ENCODE measurements around the gene ZFYVE1. TPM values are rescaled to one million over a fixed set of nuclear protein-coding genes. Genes with fewer than 3 reads are reported as not detected.

Gene ZFYVE1
- total and polyA plus RNA-seq, 10 of the 15 experiments (the other 5 are each of a cell fraction or from before 2014, with no cell fraction given) = 1.2 to 13.3 (median 6.4) TPM

GRCh38 chr14:72926292-72927028, 100.4 kb downstream of the ZFYVE1 start, which contains the start of gene DCAF4:
Gene DCAF4, plus strand, starts transcription at chr14:72926464. Its CDS starts 11,515 bp downstream, at chr14:72937979.
- DNase-seq (ENCODE audit: low read depth, low spot score) (peak; percentile 94), FAIRE-seq (peak; percentile 98), ATAC-seq (peak; percentile 95)
- SMC1A ChIA-PET (ENCODE audit: uncharacterized antibody, unreplicated experiment) = interaction anchor here (1.0 to 1.3 kb wide), 2 partner anchors 22 to 412 kb away, joined by 5 to 9 read pairs; no protein-coding TSS in a partner anchor
- Histone ChIP-seq H3K9ac (ENCODE audit: control insufficient read depth, insufficient read depth, low read length) (peak within 1 kb of the TSS; percentile 71), H3K36me3 (ENCODE audit: control insufficient read depth in 2 of 2, insufficient read depth in 2 of 2, low read length in 1 of 2) (no peaks in the 10 kb centered on the region), H3K27me3 (replicated peaks in 1 of 2; ENCODE audit: control insufficient read depth in 2 of 2, insufficient read depth in 2 of 2, low read length in 1 of 2) (no peaks in the 10 kb centered on the region), H3K4me2 (ENCODE audit: control insufficient read depth, insufficient read depth) (peak within 1 kb of the TSS; percentile 93), H3K4me3 (peak within 1 kb of the TSS; percentile 94), H3K79me2 (ENCODE audit: control insufficient read depth, insufficient read depth, low read length) (peaks cover 22% of the 10 kb centered on the region), H3K9me3 (replicated peaks; ENCODE audit: control insufficient read depth, insufficient read depth, low read length) (no peaks in the 10 kb centered on the region), H3K4me1 (ENCODE audit: control insufficient read depth, insufficient read depth, low read length) (no peaks in the 10 kb centered on the region; the same call in 1 of the 2 replicates), H2AFZ (ENCODE audit: control insufficient read depth, low read depth, low read length) (peak within 1 kb of the TSS; percentile 98), H3K27ac (ENCODE audit: control insufficient read depth, insufficient read depth) (peak within 1 kb of the TSS; percentile 63), H4K20me1 (ENCODE audit: control insufficient read depth, insufficient read depth) (no peaks in the 10 kb centered on the region)
- POLR2A ChIA-PET = interaction anchor here (0.6 to 1.1 kb wide), 2 partner anchors 22 to 82 kb away, joined by 3 read pairs; no protein-coding TSS in a partner anchor
- CTCF ChIA-PET = interaction anchor here (1.3 to 2.4 kb wide), 4 partner anchors 22 to 410 kb away, joined by 3 to 11 read pairs (median 7); no protein-coding TSS in a partner anchor
- TSS peak; percentile 58 for BruUV-seq (replicated peaks)
- RAD21 ChIA-PET (ENCODE audit: unreplicated experiment) = interaction anchor here (0.6 to 1.2 kb wide), 3 partner anchors 133 to 1154 kb away, joined by 3 read pairs; no protein-coding TSS in a partner anchor
- intact Hi-C loops (cut with micrococcal nuclease; ENCODE audit: unreplicated experiment) = no loop called here
- under 1% methylated on average over 55 of the region's 59 CpGs for WGBS (ENCODE audit: insufficient coverage, insufficient replicate concordance, low lambda C conversion rate, missing lambda C conversion rate)
- in situ Hi-C loops (cut with MboI) = no loop called here
- TF ChIP-seq NFYA (IDR thresholded peaks at IDR 0.05; ENCODE audit: borderline replicate concordance, low read depth, low read length) (peak; percentile 10; the same call in 1 of the 2 replicates), NR2C2 (IDR thresholded peaks at IDR 0.05; ENCODE audit: borderline replicate concordance, control insufficient read depth, insufficient read length, low read depth) (no peak), BHLHE40 (IDR thresholded peaks at IDR 0.05; ENCODE audit: borderline replicate concordance in 1 of 2, low read depth in 2 of 2, low read length in 1 of 2) (peak; percentile 43 to 73; a peak in 3 of 4 replicates), HDGF (IDR thresholded peaks at IDR 0.05) (peak; percentile 55; the same call in 1 of the 2 replicates), USF2 (IDR thresholded peaks at IDR 0.05; ENCODE audit: borderline replicate concordance, low read depth, low read length) (no peak), ZBED1 (IDR thresholded peaks at IDR 0.05; ENCODE audit: borderline replicate concordance) (no peak), GABPA (IDR thresholded peaks at IDR 0.05; ENCODE audit: low read depth) (peak; percentile 39; the same call in 1 of the 2 replicates), FOXK2 (IDR thresholded peaks at IDR 0.05) (no peak), RCOR1 (conservative IDR thresholded peaks at IDR 0.05; ENCODE audit: low read depth, low read length) (no peak), SIN3A (IDR thresholded peaks at IDR 0.05; ENCODE audit: low read depth, low read length) (peak; percentile 92), FOS (IDR thresholded peaks at IDR 0.05; ENCODE audit: borderline replicate concordance, extremely low read depth, insufficient read length) (peak; percentile 83), NR2F1 (conservative IDR thresholded peaks at IDR 0.05) (0 out of 2 replicates have a peak, but pooled peaks have one; percentile 38), CHD2 (IDR thresholded peaks at IDR 0.05; ENCODE audit: borderline replicate concordance, low read depth, low read length) (peak; percentile 86), ATF7 (IDR thresholded peaks at IDR 0.05; ENCODE audit: low read depth) (peak; percentile 22; the same call in 1 of the 2 replicates), MTA2 (IDR thresholded peaks at IDR 0.05; ENCODE audit: low read depth) (no peak), SRF (IDR thresholded peaks at IDR 0.05; ENCODE audit: low read depth in 2 of 2, low read length in 2 of 2) (0 out of 4 replicates have a peak, but pooled peaks have one; percentile 8 to 27), CBX3 (IDR thresholded peaks at IDR 0.05; ENCODE audit: borderline replicate concordance, low read depth) (no peak), MAX (IDR thresholded peaks at IDR 0.05; ENCODE audit: low read depth, low read length) (peak; percentile 75), TCF12 (IDR thresholded peaks at IDR 0.05; ENCODE audit: low read depth, low read length) (0 out of 2 replicates have a peak, but pooled peaks have one; percentile 37), CREB1 (IDR thresholded peaks at IDR 0.05; ENCODE audit: low read depth) (peak; percentile 85)

Measured in GM12878 (cell line).